ENCODE data around the gene TACO1.

The TACO1 gene

DNA sequence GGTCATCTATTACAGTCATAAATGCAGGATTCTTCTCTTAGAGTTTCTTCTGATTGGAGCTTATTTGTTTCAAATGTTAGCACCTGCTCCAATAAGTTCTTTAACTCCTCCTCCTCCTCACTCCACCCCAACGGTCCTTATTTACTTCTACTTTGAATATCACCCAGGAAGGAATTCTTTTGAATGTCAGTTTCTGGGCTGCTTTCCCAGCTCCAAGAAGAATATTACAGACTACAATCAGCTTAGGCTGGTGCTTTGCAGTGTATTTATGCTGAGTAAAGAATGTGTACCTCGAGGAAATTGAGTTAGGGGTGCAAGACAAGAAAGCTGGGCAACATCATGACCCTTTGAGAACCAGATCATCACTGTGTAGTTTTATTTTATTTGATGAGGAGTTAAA is 52.4 kb downstream of the TACO1 start:
- peaks cover 41% of the 10 kb centered on the region for H3K36me3 Mint-ChIP-seq (ENCODE audit: insufficient read depth)
- no peak overlapping the region for H3K27ac Mint-ChIP-seq
- ATAC-seq (replicated peaks) (no peak), DNase-seq (no peak)
- peaks cover 7 to 19% of the 10 kb centered on the region in 2 donors for H3K4me1 Mint-ChIP-seq (ENCODE audit: low read depth in 2 of 2)
- no peaks in the 10 kb centered on the region for H3K27me3 Mint-ChIP-seq
- no peaks in the 10 kb centered on the region for H3K9me3 Mint-ChIP-seq
- H3K4me3 Mint-ChIP-seq: no peak overlapping the region

DNA sequence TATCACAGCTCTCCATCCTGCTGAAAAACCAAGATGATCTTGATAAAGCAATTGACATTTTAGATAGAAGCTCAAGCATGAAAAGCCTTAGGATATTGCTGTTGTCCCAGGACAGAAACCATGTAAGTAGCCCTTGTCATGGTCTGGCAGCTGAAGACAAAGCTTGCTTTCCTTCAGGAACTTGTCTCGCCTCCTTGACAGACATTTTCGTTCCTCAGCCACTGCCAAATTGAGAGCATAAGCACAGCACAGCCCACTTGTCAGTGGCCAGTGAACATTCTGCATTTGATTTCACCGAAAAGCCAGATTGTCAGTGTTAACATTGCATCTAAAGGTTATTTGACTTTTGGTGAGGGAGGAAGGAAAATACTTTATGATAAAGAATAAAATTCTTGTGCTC is 57.1 kb downstream of the TACO1 start:
- ATAC-seq (replicated peaks): no peak
- Mint-ChIP-seq H3K27ac (peak overlapping the region in 1 of 2 donors; percentile 3), H3K36me3 (ENCODE audit: insufficient read depth) (peaks cover 77% of the 10 kb centered on the region)

More for the DNA sequence above, 57.1 kb downstream of the TACO1 start:
- no peak for DNase-seq
- Mint-ChIP-seq H3K4me3 (no peak overlapping the region), H3K27me3 (no peaks in the 10 kb centered on the region), H3K9me3 (no peaks in the 10 kb centered on the region), H3K4me1 (ENCODE audit: low read depth in 2 of 2) (peaks cover 0 to 3% of the 10 kb centered on the region in 2 donors)
